Fibroblast of the conjunctiva (primary cell): ENCODE data around the gene RTBDN.
"Not testable (repeated sequence)": the region's sequence is repeated elsewhere in the genome, so short reads cannot be mapped to it uniquely, and the experiment has no call there.

Experiments
- DNase-seq: peaks from one replicate; pipeline ENCODE4 v3.0.0-alpha.2; 2010; ENCODE audit warnings: low read depth

Gene RTBDN

GRCh38 chr19:12817810-12818209 lies 16.6 kb downstream of the RTBDN start:
- not testable (repeated sequence) for DNase-seq

GRCh38 chr19:12817188-12817587 lies 17.2 kb downstream of the RTBDN start:
- DNase-seq = not testable (repeated sequence)

GRCh38 chr19:12815088-12815487 lies 19.3 kb downstream of the RTBDN start:
- DNase-seq = no peak

DNA sequence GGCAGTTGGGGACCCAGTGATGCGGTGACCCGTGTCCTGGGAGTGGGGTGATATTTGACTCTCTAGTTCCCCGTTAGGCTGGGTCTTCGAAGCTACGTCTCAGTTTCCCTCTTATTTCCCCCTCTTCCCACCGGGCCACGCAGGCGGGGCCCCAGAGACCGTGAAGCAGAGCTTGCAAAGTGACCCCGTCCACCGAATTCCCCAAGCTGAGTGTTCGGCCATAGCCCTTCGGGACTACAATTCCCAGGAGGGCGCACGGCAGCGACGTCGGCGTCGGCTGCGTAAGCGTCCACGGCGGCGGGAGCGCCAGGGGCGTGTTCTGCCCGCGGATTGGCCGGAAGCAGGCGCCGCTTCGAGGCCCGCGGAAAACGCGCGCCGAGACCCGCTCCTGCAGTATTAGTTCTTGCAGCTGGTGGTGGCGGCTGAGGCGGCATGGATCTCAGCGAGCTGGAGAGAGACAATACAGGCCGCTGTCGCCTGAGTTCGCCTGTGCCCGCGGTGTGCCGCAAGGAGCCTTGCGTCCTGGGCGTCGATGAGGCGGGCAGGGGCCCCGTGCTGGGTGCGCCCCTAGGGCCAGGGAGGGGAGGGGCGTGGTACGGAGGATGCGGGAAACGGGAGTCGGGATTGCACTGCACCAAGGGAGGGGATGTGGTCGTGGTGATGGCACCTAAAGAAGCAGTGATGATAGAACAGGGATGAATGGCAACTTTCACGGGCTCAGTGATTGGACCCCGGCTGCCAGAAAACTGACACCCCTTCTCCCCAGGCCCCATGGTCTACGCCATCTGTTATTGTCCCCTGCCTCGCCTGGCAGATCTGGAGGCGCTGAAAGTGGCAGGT lies 27.9 kb downstream of the RTBDN start, which contains the start of gene RNASEH2A:
RNASEH2A (plus strand) TSS at position 343 of the 840 bp plus-strand sequence; CDS start at position 433, 90 bp downstream.
- DNase-seq = peak; percentile 85

DNA sequence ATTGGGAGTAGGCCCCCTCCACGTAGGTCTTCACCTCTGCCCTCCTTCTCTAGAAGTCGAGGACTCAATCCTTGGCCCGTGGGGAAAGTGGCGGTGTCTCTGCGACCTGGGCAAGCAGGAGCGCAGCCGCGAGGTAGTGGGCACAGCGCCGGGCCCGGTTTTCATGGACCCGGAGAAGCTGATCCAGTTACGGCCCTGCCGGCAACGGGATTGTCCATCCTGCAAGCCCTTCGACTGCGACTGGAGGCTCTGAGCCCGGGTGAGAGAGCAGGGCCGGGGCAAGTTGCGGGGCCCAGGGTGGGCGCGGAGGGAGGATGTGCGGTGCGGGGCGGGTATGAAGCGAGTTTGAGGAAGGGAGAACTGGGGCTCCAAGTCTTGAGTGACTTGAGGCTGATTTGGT lies 30.3 kb downstream of the RTBDN start:
- DNase-seq = no peak

- DNase-seq = no peak
Observed at GRCh38 chr19:12802267-12803106, 31.9 kb downstream of the RTBDN start.

- DNase-seq = no peak
Observed at GRCh38 chr19:12801466-12802266, 32.7 kb downstream of the RTBDN start, which contains the start of the genes PRDX2 and THSD8. PRDX2 (minus strand) TSS chr19:12801800; CDS start chr19:12801261, 539 bp downstream. THSD8 (plus strand) TSS chr19:12802069; CDS start chr19:12802072, 3 bp downstream.

- DNase-seq = no peak
Observed at GRCh38 chr19:12800923-12801465, 33.4 kb downstream of the RTBDN start.

GRCh38 chr19:12800466-12800770 lies 34.0 kb downstream of the RTBDN start:
- DNase-seq = no peak

DNA sequence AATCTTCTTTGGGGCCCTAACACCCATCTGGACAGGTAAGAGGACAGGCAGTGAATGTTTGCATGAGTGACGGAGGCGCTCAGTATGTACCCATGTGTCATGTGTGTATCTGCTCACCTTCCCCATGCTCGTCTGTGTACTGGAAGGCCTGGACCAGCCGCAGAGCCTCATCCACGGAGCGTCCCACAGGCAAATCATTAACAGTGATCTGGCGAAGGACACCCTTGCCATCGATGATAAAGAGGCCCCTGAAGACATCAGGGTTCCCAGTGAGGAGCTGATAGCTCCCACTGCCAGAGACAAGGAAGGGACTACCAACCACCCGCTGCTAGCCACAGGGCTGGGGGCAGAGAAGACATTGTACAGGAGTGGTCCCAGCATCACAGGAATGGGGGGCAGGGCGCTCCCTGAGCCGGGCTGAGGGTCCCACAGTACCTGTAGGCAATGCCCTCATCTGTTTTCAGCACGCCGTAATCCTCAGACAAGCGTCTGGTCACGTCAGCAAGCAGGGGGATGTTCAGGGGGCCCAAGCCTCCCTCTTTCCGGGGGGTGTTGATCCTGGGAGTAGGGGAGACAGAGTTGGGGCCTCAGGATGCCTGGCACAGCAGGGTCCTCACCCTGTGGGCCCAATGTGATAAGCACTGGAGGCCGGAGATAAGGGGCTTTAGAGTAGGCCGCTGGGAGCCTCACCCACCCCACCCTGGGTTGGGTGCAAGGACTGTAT lies 34.5 kb downstream of the RTBDN start:
- DNase-seq = no peak

DNA sequence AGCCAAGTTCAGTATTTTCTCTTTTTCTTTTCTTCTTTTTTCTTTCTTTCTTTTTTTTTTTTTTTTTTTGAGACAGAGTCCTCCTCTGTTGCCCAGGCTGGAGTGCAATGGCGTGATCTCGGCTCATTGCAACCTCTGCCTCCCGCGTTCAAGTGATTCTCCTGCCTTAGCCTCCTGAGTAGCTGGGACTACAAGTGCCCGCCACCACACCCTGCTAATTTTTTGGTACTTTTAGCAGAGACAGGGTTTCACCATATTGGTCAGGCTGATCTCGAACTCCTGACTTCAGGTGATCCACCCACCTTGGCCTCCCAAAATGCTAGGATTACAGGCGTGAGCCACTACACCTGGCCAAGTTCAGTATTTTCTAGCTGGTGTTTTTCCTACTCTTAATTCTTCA lies 36.8 kb downstream of the RTBDN start:
- DNase-seq = not testable (repeated sequence)

- no peak for DNase-seq
Observed at GRCh38 chr19:12797141-12797587, 37.2 kb downstream of the RTBDN start.

DNA sequence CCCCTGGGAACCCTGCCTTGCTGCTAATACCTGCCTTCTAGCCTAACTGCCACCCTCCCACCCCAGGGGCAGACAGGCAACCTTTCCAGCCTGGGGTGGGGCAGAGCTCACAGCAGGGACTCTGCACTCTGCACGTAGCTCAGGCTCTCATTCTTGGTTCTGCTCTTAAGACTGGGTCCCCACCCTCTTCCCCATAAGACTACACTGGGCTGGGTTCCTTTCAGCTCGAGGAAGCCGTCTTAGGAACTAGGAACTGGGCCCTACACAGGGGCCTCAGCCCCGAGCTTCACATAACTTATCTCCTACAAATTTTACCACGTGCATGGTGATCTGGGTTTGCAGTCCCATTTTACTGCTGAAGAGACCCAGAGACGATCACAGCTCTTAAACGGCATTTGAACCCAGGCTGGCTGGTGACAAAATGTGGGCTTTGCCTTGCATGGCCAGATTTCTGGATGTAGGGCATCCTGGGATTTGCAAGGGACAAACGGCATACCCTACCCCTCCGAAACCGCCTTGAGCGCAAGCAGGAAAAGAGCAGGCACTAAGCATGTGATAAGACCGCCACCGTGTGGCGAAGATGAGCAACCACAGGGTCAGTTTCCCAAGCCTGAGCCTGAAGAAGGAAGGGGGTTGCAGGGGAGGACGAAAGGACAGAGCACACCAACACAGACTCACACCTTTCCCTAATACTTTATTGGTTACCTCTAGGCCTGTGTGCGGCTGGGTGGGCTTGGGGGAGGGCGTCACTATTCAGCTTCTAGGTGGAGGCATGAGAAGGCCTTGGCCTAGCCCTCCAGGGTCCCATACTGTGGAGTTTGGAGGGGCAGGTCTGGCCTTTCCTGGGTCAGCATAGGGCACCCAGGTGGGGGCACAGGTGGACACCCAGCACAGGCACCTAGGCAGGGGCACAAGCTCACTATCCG lies 38.0 kb downstream of the RTBDN start:
- peak; percentile 62 for DNase-seq

DNA sequence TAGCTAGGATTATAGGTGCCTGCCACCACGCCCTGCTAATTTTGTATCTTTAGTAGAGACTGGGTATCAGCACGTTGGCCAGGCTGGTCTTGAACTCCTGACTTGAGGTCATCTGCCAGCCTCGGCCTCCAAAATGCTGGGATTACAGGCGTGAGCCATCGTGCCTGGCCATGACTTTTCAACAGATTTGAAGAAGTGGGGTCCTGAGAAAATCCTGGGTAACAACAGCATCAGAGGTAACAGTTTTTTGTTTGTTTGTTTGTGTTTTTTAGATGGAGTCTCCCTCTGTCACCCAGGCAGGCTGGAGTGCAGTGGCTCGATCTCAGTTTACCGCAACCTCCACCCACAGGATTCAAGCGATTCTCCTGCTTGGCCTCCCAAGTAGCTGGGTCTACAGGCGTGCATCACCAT lies 39.4 kb downstream of the RTBDN start:
- DNase-seq = no peak

DNA sequence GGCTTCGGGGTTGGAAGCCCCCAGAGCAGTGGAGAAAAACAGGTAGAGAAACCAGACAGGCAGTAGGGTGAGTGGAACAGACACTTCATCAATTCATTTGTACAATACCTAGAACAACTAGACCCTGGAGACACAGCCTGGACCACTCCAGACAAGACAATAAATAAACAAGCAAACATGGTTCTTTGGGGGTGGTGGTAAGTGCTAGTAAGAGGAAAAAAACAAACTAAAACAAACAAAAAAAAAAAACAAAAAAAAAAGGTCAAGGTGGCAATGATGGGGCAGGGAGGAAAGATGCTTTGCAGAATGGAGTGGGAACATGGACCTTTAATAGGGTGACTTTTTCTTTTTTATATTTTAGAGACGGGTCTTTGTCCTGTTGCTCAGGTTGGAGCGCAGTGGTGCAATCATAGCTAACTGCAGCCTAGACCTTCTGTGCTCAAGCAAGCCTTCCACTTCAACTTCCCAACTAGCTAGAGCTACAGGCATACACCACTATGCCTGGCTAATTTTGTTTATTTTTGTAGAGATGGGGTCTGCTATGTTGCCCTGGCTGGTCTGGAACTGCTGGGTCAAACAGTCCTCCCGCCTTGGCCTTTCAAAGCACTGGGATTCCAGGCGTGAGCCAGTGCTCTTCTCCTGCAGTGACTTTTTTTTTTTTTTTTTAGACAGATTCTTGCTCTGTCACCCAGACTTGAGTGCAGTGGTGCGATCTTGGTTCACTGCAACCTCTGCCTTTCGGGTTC lies 40.0 kb downstream of the RTBDN start:
- no peak for DNase-seq

- peak; percentile 90 for DNase-seq
Observed at GRCh38 chr19:12793290-12794195, 40.8 kb downstream of the RTBDN start.

DNA sequence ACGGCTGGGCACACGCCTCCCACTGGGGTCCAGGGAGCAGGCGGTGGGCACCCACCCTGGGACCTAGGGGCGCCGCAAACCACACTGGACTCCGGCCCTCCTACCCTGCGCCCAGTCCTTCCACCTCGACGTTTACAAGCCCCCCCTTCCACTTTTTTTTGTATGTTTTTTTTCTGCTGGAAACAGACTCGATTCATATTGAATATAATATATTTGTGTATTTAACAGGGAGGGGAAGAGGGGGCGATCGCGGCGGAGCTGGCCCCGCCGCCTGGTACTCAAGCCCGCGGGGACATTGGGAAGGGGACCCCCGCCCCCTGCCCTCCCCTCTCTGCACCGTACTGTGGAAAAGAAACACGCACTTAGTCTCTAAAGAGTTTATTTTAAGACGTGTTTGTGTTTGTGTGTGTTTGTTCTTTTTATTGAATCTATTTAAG lies 41.5 kb downstream of the RTBDN start:
- DNase-seq = no peak
